Measurements from ENCODE around the gene SHROOM2.
A peak's percentile ranks its signal among the peaks of the same experiment; 100 is the strongest.

Gene SHROOM2

GRCh38 chrX:9906919-9907318 is 120.7 kb downstream of the SHROOM2 start:
- TF ChIP-seq CTCF (conservative IDR thresholded peaks at IDR 0.05) = no peak

GRCh38 chrX:9907645-9908387 is 121.6 kb downstream of the SHROOM2 start:
- peak overlapping the region; percentile 59 for H3K27ac ChIP-seq
- no peak for TF ChIP-seq CTCF (conservative IDR thresholded peaks at IDR 0.05)

More at GRCh38 chrX:9906919-9907318, 120.7 kb downstream of the SHROOM2 start:
- H3K27ac ChIP-seq = peak overlapping the region; percentile 59

GRCh38 chrX:9909254-9909653 is 123.0 kb downstream of the SHROOM2 start:
- H3K27ac ChIP-seq = no peak overlapping the region
- no peak for TF ChIP-seq CTCF (conservative IDR thresholded peaks at IDR 0.05)

- no peak for TF ChIP-seq CTCF (conservative IDR thresholded peaks at IDR 0.05)
- no peak overlapping the region for H3K27ac ChIP-seq
Observed at GRCh38 chrX:9911487-9911886, 125.3 kb downstream of the SHROOM2 start.

GRCh38 chrX:9912351-9913145 is 126.3 kb downstream of the SHROOM2 start:
- H3K27ac ChIP-seq = no peak overlapping the region
- TF ChIP-seq CTCF (conservative IDR thresholded peaks at IDR 0.05) = no peak

GRCh38 chrX:9913146-9913433 is 126.9 kb downstream of the SHROOM2 start:
- no peak overlapping the region for H3K27ac ChIP-seq
- TF ChIP-seq CTCF (conservative IDR thresholded peaks at IDR 0.05) = no peak

- H3K27ac ChIP-seq = no peak overlapping the region
- TF ChIP-seq CTCF (conservative IDR thresholded peaks at IDR 0.05) = no peak
Observed at GRCh38 chrX:9917861-9918260, 131.6 kb downstream of the SHROOM2 start.
